ENCODE results near the gene MED31.

MED31 gene

DNA sequence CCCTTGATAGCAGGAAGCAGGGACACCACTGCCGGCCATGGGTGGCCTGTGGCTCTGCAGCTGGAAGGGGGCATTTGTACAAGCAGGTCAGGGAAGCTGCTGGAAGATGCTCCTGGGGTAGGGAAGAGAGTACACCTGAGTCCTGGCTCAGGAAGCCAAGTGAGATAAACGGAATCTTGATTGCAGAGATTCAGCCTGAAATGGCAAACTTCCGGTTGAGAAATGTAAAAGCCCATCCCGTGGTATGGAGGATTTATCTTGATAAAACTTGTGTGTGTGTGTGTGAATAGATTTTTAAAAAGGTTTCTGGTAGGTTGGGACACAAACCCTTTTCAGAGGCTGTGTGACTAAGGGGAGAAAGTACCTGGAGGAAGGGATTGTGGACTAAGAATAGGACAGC, 29.8 kb upstream of the MED31 start:
- TF ChIP-seq POLR2AphosphoS5 (IDR thresholded peaks at IDR 0.05; ENCODE audit: low read depth, low read length) (no peak), SIN3A (IDR thresholded peaks at IDR 0.05; ENCODE audit: borderline replicate concordance, insufficient read depth, low read length) (no peak), FOXP2 (optimal IDR thresholded peaks at IDR 0.05; ENCODE audit: borderline replicate concordance, extremely low read depth, extremely low read length, insufficient read depth) (no peak), TAF1 (IDR thresholded peaks at IDR 0.05; ENCODE audit: borderline replicate concordance, insufficient read depth, low read length) (no peak)
- TF ChIP-seq, protein P1, sequence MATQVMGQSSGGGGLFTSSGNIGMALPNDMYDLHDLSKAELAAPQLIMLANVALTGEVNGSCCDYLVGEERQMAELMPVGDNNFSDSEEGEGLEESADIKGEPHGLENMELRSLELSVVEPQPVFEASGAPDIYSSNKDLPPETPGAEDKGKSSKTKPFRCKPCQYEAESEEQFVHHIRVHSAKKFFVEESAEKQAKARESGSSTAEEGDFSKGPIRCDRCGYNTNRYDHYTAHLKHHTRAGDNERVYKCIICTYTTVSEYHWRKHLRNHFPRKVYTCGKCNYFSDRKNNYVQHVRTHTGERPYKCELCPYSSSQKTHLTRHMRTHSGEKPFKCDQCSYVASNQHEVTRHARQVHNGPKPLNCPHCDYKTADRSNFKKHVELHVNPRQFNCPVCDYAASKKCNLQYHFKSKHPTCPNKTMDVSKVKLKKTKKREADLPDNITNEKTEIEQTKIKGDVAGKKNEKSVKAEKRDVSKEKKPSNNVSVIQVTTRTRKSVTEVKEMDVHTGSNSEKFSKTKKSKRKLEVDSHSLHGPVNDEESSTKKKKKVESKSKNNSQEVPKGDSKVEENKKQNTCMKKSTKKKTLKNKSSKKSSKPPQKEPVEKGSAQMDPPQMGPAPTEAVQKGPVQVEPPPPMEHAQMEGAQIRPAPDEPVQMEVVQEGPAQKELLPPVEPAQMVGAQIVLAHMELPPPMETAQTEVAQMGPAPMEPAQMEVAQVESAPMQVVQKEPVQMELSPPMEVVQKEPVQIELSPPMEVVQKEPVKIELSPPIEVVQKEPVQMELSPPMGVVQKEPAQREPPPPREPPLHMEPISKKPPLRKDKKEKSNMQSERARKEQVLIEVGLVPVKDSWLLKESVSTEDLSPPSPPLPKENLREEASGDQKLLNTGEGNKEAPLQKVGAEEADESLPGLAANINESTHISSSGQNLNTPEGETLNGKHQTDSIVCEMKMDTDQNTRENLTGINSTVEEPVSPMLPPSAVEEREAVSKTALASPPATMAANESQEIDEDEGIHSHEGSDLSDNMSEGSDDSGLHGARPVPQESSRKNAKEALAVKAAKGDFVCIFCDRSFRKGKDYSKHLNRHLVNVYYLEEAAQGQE (IDR thresholded peaks at IDR 0.05; ENCODE audit: insufficient read depth in 1 of 2, low read depth in 2 of 2, low read length in 2 of 2) = no peak

DNA sequence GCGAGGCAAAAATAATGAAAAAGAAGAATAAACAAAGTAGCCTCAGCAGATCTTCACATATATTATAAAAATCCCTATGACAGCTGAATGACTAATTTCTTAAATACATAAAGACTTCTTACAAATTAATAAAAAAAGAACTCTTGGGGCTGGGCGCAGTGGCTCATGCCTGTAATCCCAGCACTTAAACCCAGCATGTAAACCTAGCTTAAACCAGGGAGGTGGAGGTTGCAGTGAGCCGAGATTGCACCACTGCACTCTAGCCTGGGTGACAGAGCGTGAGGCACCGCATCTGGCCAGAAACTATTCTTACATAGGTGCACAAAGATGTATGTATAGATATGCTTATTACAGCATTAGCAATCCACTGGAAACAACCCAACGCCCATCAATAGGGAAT, 27.8 kb upstream of the MED31 start:
- TF ChIP-seq, protein P1 (IDR thresholded peaks at IDR 0.05; ENCODE audit: insufficient read depth in 1 of 2, low read depth in 2 of 2, low read length in 2 of 2) = no peak
- no peak for TF ChIP-seq TAF1 (IDR thresholded peaks at IDR 0.05; ENCODE audit: borderline replicate concordance, insufficient read depth, low read length)
- no peak for TF ChIP-seq FOXP2 (optimal IDR thresholded peaks at IDR 0.05; ENCODE audit: borderline replicate concordance, extremely low read depth, extremely low read length, insufficient read depth)
- no peak for TF ChIP-seq SIN3A (IDR thresholded peaks at IDR 0.05; ENCODE audit: borderline replicate concordance, insufficient read depth, low read length)

DNA sequence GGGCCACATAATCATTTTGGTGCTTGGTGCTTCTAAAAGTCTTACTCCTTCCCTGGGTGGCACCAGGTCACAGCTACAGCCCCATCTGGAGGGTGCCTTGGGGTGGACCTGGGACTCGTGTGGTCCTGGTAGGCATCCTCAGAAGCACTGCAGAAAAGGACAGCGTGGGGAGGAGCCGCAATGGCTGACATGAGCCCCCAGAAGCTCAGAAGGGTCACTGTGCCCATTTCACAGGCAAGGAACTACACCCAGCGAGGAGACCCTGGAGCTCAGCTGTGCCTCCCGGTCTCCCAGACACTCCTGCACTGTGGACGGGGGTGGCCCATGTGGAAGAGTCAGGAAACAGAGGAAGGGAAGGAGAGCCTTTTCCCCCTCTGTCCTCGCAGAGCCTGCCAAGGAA, 26.5 kb upstream of the MED31 start:
- no peak for TF ChIP-seq FOXP2 (optimal IDR thresholded peaks at IDR 0.05; ENCODE audit: borderline replicate concordance, extremely low read depth, extremely low read length, insufficient read depth)
- TF ChIP-seq, protein P1 (IDR thresholded peaks at IDR 0.05; ENCODE audit: insufficient read depth in 1 of 2, low read depth in 2 of 2, low read length in 2 of 2) = no peak
- no peak for TF ChIP-seq TAF1 (IDR thresholded peaks at IDR 0.05; ENCODE audit: borderline replicate concordance, insufficient read depth, low read length)
- no peak for TF ChIP-seq SIN3A (IDR thresholded peaks at IDR 0.05; ENCODE audit: borderline replicate concordance, insufficient read depth, low read length)
- TF ChIP-seq POLR2AphosphoS5 (IDR thresholded peaks at IDR 0.05; ENCODE audit: low read depth, low read length) = no peak

DNA sequence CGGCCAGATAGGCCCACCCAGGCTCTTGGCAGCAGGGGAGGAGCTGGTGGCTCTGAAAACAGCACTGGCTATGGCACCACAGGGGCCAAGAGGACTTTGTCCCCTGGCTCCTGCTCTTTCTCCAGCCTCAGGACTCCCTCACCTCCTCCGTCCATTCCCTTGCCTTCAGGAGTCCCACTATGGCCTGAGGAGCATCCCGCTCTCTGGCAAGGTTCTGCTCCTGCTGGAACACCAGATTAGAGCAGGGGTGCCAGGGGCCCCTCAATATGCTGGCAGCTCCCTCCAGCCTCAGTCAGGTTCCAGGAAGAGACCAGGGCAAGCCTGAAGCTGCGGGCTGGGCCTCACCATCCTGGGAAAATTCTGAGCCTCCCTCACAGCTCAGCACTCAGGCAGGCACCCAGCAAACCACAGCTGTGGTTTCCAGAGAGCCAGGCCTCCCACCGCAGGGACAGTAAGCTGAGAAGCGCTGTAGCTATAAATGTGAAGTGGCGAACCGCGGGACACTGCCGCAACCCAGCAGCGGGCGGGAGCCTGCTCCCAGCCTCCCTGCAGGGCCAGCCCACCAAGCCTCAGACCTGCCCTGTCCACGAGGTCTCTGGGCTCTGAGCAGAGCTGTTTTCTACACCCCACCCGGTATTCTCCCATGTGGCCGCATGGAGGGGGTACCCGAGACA, 25.9 kb upstream of the MED31 start:
- TF ChIP-seq FOXP2 (optimal IDR thresholded peaks at IDR 0.05; ENCODE audit: borderline replicate concordance, extremely low read depth, extremely low read length, insufficient read depth) (no peak), SIN3A (IDR thresholded peaks at IDR 0.05; ENCODE audit: borderline replicate concordance, insufficient read depth, low read length) (no peak), POLR2AphosphoS5 (IDR thresholded peaks at IDR 0.05; ENCODE audit: low read depth, low read length) (no peak), TAF1 (IDR thresholded peaks at IDR 0.05; ENCODE audit: borderline replicate concordance, insufficient read depth, low read length) (no peak)
- TF ChIP-seq, protein P1 (IDR thresholded peaks at IDR 0.05; ENCODE audit: insufficient read depth in 1 of 2, low read depth in 2 of 2, low read length in 2 of 2) = no peak
